GM18909 (cell line): ENCODE data around the gene NCCRP1.
"Not testable (repeated sequence)": the region's sequence is repeated elsewhere in the genome, so short reads cannot be mapped to it uniquely, and the experiment has no call there.

ENCODE experiments used
- ATAC-seq: cut with Tn5 transposase; IDR thresholded peaks from one replicate; pipeline ENCODE4 v1.9.1; 2021; ENCODE audit warnings: mild to moderate bottlenecking; ENCODE audit not compliant: unreplicated experiment, poor library complexity

Gene NCCRP1

DNA sequence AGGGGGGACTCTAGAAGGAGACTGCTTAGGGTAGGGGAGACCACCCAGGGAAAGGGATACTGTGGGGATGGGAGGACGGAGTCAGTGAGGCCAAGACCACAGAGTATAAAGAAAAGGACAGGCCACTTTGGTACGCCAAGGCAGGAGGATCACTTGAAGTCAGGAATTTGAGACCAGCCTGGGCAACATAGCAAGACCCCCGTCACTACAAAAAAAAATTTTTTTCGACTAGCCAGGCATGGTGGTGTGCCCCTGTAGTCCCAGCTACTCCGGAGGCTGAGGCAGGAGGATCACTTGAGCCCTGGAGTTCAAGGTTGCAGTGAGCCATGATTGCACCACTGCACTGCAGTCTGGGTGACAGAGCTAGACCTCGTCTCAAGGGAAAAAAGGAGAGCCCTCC, 41.4 kb downstream of the NCCRP1 start:
- ATAC-seq, result no peak

GRCh38 chr19:39238944-39239343, 42.2 kb downstream of the NCCRP1 start:
- ATAC-seq, result no peak

DNA sequence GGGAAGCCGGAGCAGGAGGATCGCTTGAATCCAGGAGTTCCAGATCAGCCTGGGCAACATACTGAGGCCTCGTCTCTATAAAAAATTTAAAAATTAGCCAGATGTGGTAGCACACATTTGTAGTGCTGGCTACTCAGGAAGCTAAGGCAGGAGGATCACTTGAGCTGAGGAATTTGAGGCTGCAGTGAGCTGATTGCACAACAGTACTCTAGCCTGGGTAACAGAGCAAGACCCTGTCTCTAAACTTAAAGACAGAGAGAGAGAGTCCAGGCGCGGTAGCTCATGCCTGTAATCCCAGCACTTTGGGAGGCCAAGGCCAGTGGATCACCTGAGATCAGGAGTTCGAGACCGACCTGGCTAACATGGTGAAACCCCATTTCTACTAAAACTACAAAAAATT, 43.7 kb downstream of the NCCRP1 start:
- no peak for ATAC-seq

GRCh38 chr19:39243741-39244140, 47.0 kb downstream of the NCCRP1 start:
- not testable (repeated sequence) for ATAC-seq

DNA sequence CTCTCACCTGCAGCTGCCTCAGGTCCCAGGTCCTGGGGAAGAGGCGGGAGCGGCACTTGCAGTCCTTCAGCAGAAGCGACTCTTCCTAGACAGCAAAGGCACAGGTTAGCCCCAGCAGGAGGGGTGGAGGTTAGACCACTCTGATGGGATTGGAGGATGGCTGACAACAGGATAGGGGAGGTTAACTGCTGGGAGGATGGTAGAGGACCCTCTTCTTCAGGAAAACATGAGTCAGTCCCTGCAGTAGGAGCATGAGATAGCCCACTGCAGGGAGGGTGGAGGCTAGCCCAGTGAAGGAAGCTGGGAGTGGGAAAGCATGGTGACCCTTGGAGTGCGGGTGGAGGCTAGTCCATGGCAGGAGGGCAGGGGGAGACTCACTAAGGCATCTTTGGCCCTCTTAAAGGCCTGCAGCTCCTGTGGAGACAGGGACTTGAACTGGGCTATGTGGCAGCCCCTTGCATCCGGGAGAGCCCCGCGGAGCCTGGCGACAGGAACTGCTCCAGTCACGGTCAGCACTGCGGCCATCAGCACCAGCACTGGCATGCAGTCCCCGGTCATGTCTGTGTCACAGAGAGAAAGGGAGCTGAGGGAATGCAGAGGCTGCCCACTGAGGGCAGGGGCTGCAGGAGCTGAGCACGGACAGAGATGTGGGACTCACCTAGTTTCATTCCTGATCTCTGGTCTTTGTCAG, 47.8 kb downstream of the NCCRP1 start, which contains the start of gene IFNL3:
TSS of gene IFNL3 (minus strand) at position 597 of the 691 bp plus-strand sequence. CDS start at position 558, 39 bp downstream.
- not testable (repeated sequence) for ATAC-seq

- ATAC-seq, result not testable (repeated sequence)
These were observed 48.4 kb downstream of the NCCRP1 start for GRCh38 chr19:39245166-39245565.

GRCh38 chr19:39246951-39247669, 50.3 kb downstream of the NCCRP1 start:
- ATAC-seq, result no peak

DNA sequence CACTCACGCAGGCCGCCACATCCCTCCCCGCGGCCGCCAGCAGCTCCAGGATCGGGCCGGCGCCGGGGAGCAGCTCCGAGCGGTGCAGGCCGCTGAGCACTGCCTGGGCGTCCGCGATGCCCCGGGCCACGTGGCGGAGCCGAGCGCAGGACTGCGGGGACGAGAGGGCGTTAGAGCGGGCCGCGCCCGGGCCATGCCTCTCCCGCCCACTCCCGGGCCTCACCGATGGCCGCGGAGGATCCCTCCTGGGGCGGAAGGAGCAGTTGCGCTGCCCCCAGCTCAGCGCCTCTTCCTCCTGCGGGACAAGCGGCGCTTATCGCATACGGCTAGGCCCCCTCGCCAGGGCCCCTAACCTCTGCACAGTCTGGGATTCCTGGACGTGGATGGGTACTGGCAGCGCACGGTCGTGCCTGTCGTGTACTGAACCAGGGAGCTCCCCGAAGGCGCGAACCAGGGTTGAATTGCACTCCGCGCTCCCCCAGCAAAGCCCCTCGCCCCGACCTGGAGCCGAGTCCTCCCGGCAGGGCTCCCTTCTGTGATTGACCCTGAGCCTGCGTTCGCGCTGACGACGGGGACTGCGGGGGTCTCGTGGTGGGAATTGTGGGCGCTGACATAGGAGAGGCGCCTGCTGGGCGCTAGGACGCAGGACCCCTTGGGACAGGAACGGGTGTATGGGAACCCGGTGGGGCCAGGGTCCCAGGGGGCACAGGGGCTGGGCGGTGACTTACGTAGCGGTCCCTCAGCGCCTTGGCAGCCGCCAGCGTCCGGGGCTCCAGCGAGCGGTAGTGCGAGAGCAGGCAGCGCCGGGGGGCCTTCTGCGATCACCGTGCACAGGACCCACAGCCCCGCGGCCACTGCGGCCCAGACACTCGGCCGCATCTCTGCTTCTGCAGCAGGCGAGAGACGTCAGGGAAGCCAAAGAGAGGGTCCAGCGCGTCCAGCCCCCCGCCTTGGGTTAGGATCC, 51.2 kb downstream of the NCCRP1 start:
- ATAC-seq, result no peak

DNA sequence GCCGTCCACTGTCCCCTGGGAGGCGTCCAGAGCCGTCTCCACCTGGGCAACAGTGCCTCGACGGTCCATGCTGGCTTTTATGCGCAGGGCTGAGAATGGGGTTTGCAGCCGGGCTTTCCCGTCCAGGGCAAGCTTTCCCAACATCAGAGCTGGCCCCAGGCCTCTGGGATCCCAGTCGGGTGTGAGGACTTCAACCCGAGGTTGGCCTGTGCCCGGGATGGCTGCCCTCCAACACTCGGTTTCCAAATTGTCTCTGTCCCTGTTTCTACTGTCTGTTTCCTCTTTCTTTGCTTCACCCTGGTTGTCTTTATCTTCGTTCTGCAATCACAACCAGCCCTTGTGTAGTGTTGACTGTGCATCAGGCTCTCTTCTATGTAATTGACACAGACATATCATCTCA, 52.0 kb downstream of the NCCRP1 start, which contains the start of gene IFNL4:
TSS of gene IFNL4 (minus strand) at position 51 of the 400 bp plus-strand sequence.
- no peak for ATAC-seq

DNA sequence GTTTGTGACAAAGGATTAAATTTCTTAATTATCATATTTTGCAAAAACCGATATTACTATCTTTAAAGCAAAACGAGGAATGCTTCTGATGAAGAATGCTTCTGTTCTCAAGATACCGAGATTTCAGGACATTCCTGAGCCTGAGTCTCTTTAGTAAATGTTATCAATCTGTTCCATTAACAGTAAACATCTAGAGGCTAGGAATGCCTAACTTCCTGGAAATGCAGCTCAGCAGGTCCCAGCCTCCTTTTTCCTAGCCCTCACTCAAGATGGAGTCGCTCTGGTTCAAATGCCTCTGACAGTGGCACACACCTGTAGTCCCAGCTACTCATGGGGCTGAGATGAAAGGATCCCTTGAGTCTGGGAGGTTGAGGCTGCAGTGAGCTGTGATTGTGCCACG, 54.3 kb downstream of the NCCRP1 start:
- ATAC-seq, result no peak
